ENCODE measurements around the gene TRPM3.

GRCh38 chr9:70868661-70869652 is 252.5 kb downstream of the TRPM3 start:
- no peak for TF ChIP-seq CTCF (conservative IDR thresholded peaks at IDR 0.05 in 1 of 2, IDR thresholded peaks at IDR 0.05 in 1 of 2; ENCODE audit: extremely low read depth in 1 of 2, insufficient read depth in 1 of 2, low read depth in 1 of 2, low read length in 2 of 2)
- peak; percentile 52 for TF ChIP-seq EZH2 (IDR thresholded peaks at IDR 0.05; ENCODE audit: borderline replicate concordance, low read length)
